Skeletal muscle cell (primary cell): Measurements from ENCODE around the gene TASP1.

Experiments used
- DNase-seq: peaks from one replicate; pipeline ENCODE4 v3.0.0-alpha.2; 2010; ENCODE audit warnings: low read depth
- H3K4me3 ChIP-seq: 2 replicates; pipeline ENCODE4 v1.5.1; 2011; ENCODE audit warnings: low read depth, mild to moderate bottlenecking, control low read depth, low read length, moderate library complexity

TASP1 gene

GRCh38 chr20:13586133-13586532 is 52.6 kb downstream of the TASP1 start:
- DNase-seq: no peak
- no peak overlapping the region for H3K4me3 ChIP-seq

- no peak for DNase-seq
- no peak overlapping the region for H3K4me3 ChIP-seq
Observed at GRCh38 chr20:13581451-13581850, 57.3 kb downstream of the TASP1 start.

- no peak for DNase-seq
- no peak overlapping the region for H3K4me3 ChIP-seq
Observed at GRCh38 chr20:13580707-13581106, 58.0 kb downstream of the TASP1 start.

GRCh38 chr20:13574071-13574470 is 64.7 kb downstream of the TASP1 start:
- DNase-seq: no peak
- H3K4me3 ChIP-seq: no peak overlapping the region

- no peak for DNase-seq
Observed at GRCh38 chr20:13571662-13572061, 67.1 kb downstream of the TASP1 start.

GRCh38 chr20:13567663-13568062 is 71.1 kb downstream of the TASP1 start:
- H3K4me3 ChIP-seq: no peak overlapping the region
- DNase-seq: no peak

More at GRCh38 chr20:13571662-13572061, 67.1 kb downstream of the TASP1 start:
- no peak overlapping the region for H3K4me3 ChIP-seq

- no peak for DNase-seq
Observed at GRCh38 chr20:13563854-13564253, 74.9 kb downstream of the TASP1 start.

GRCh38 chr20:13554706-13555105 is 84.0 kb downstream of the TASP1 start:
- no peak for DNase-seq
- H3K4me3 ChIP-seq: no peak overlapping the region

More at GRCh38 chr20:13563854-13564253, 74.9 kb downstream of the TASP1 start:
- no peak overlapping the region for H3K4me3 ChIP-seq

GRCh38 chr20:13554076-13554475 is 84.7 kb downstream of the TASP1 start:
- no peak overlapping the region for H3K4me3 ChIP-seq
- DNase-seq: no peak

GRCh38 chr20:13552061-13552460 is 86.7 kb downstream of the TASP1 start:
- H3K4me3 ChIP-seq: no peak overlapping the region
- DNase-seq: no peak

GRCh38 chr20:13549451-13549850 is 89.3 kb downstream of the TASP1 start:
- DNase-seq: no peak

GRCh38 chr20:13546497-13547131 is 92.1 kb downstream of the TASP1 start:
- H3K4me3 ChIP-seq: no peak overlapping the region
- no peak for DNase-seq

More at GRCh38 chr20:13549451-13549850, 89.3 kb downstream of the TASP1 start:
- no peak overlapping the region for H3K4me3 ChIP-seq

GRCh38 chr20:13545790-13546189 is 92.9 kb downstream of the TASP1 start:
- DNase-seq: no peak
- H3K4me3 ChIP-seq: no peak overlapping the region

GRCh38 chr20:13543783-13544182 is 94.9 kb downstream of the TASP1 start:
- H3K4me3 ChIP-seq: no peak overlapping the region
- DNase-seq: no peak

- no peak overlapping the region for H3K4me3 ChIP-seq
- no peak for DNase-seq
Observed at GRCh38 chr20:13535627-13536026, 103.1 kb downstream of the TASP1 start.

- no peak for DNase-seq
Observed at GRCh38 chr20:13533946-13534345, 104.8 kb downstream of the TASP1 start.

GRCh38 chr20:13530146-13530545 is 108.6 kb downstream of the TASP1 start:
- no peak overlapping the region for H3K4me3 ChIP-seq
- no peak for DNase-seq

More at GRCh38 chr20:13533946-13534345, 104.8 kb downstream of the TASP1 start:
- H3K4me3 ChIP-seq: no peak overlapping the region

- DNase-seq: peak; percentile 16
- no peak overlapping the region for H3K4me3 ChIP-seq
Observed at GRCh38 chr20:13526551-13526950, 112.2 kb downstream of the TASP1 start.

- DNase-seq: peak; percentile 80
- H3K4me3 ChIP-seq: no peak overlapping the region
Observed at GRCh38 chr20:13525225-13525940, 113.3 kb downstream of the TASP1 start.

GRCh38 chr20:13524339-13524738 is 114.4 kb downstream of the TASP1 start:
- DNase-seq: no peak
- H3K4me3 ChIP-seq: no peak overlapping the region

GRCh38 chr20:13517831-13518230 is 120.9 kb downstream of the TASP1 start:
- no peak overlapping the region for H3K4me3 ChIP-seq
- DNase-seq: no peak
